ENCODE measurements around the gene CTCF.
"Not testable (repeated sequence)": the region's sequence is repeated elsewhere in the genome, so short reads cannot be mapped to it uniquely, and the experiment has no call there.

Gene CTCF

DNA sequence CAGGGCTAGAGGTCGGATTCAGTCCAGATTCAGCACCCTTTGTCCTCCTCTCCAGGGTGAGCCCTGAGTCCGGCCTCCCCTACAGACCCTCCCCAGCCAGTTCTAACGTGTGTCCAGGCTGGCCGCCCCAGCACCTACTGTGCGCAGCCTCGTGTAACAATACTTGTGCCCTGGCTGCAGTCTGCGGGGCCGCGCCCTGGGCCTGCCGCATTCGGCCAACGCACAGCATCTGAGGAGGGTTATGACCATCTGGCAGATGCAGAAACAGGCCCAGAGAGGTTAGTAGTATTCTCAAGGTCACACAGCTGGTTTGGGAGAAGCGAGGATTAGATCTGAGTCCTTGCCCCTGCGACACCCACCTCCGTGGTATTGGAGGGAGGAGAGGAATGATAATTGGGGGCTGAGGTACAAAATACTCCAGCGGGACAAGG, 32.7 kb upstream of the CTCF start:
- no peak for TF ChIP-seq CTCF (conservative IDR thresholded peaks at IDR 0.05)

GRCh38 chr16:67530013-67530939, 32.0 kb upstream of the CTCF start:
- peak overlapping the region; percentile 82 for H3K27ac ChIP-seq
- TF ChIP-seq ZFX (IDR thresholded peaks at IDR 0.05), result no peak
- TF ChIP-seq CTCF (conservative IDR thresholded peaks at IDR 0.05), result no peak

More for the DNA sequence above, 32.7 kb upstream of the CTCF start:
- peak overlapping the region; percentile 82 for H3K27ac ChIP-seq

DNA sequence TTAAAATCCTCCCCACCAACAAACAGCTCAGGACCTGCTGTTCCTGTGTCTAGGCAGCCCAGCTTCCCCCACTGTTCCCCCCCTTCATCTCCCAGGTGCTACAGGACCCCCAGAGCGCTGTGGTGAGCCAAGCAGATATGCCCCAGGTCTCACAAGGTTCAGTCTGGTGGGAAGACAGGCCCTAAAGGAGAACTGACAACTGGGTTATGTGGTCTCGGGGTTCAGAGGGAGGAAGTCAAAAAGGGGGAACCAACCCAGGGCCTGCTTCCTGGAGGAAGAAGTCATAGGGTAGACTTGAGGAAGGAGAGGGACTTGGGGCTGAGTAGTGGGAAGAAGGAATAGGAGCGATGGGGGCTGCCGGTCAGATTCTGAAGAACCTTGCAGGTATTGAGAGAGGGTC, 31.1 kb upstream of the CTCF start:
- TF ChIP-seq ZFX (IDR thresholded peaks at IDR 0.05), result no peak
- H3K27ac ChIP-seq, result no peak overlapping the region

DNA sequence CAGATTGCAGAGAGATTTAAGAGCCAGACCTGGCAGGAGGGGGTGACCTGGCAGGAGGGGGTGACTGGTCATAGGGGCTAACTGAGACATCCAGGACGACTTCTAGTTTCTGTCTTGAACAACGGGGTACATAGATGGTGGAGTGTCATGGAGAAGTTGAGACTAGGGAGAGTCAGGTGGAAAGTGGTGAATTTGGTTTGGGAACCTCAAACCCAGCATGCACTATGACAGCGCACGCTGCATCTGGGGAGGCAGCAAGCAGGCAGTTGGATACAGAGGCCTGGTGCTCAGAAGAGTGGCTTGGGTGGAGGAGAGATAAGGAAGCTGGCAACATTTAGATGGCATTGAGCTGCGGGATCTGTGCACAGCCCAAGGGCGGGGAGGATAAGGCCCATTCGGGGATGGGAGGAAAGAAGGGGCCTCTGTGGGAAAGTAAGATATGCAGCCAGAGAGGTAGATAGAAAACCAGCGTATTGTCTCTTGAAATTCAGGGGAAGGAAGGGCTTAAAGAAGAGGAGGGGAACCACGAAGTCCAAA, 29.2 kb upstream of the CTCF start:
- no peak for TF ChIP-seq ZFX (IDR thresholded peaks at IDR 0.05)
- TF ChIP-seq CTCF (conservative IDR thresholded peaks at IDR 0.05), result no peak
- no peak overlapping the region for H3K27ac ChIP-seq

- H3K27ac ChIP-seq, result not testable (repeated sequence)
Observed at GRCh38 chr16:67533987-67534386, 28.3 kb upstream of the CTCF start.

DNA sequence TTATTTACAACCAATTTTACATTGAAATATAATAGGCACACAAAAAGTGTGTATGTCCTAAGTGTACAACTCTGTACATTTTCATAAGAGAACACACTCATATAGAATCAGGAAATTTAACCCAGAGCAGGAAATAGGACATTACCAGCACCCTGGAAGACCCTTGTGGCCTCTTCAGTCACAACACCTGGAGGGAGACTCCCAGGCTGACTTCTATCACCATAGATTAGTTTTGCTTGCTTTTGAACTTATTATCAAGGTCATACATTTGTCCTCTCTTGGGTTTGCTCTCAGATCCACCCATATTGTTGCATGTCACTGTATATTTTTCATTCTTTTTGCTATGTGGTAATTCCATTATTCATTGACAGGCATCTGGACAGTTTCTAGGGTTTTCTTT, 27.9 kb upstream of the CTCF start:
- TF ChIP-seq ZFX (IDR thresholded peaks at IDR 0.05), result no peak
- TF ChIP-seq CTCF (conservative IDR thresholded peaks at IDR 0.05), result no peak
- no peak overlapping the region for H3K27ac ChIP-seq

- TF ChIP-seq ZFX (IDR thresholded peaks at IDR 0.05), result no peak
- TF ChIP-seq CTCF (conservative IDR thresholded peaks at IDR 0.05), result no peak
Observed at GRCh38 chr16:67535201-67535600, 27.1 kb upstream of the CTCF start.

GRCh38 chr16:67537270-67537635, 25.1 kb upstream of the CTCF start:
- TF ChIP-seq ZFX (IDR thresholded peaks at IDR 0.05) (no peak), CTCF (conservative IDR thresholded peaks at IDR 0.05) (no peak)
- H3K27ac ChIP-seq, result no peak overlapping the region

More at GRCh38 chr16:67535201-67535600, 27.1 kb upstream of the CTCF start:
- no peak overlapping the region for H3K27ac ChIP-seq

All from C4-2B (cell line).